Lower leg skin (tissue), 4 donors: ENCODE data around the gene STING1. TPM values are rescaled to one million over a fixed set of nuclear protein-coding genes. Genes with fewer than 3 reads are reported as not detected.

Experiments used
- DNase-seq, 2 donors: peaks; one replicate each; pipeline ENCODE4 v3.0.0-alpha.2; 2019; ENCODE audit warnings: low spot score in 2 of 2
- H3K4me3 ChIP-seq: fragments of 200-600 bp; sonication (generic); 2 replicates; pipeline ENCODE4 v1.5.1; 2017; ENCODE audit warnings: mild to moderate bottlenecking, low read depth; ENCODE audit not compliant: poor library complexity, severe bottlenecking
- POLR2A ChIP-seq, 2 donors: fragments of 450-650 bp; IDR thresholded peaks; one replicate each; pipeline ENCODE4 v1.6.1; 2016 to 2017; ENCODE audit warnings: antibody characterized with exemption in 2 of 2, mild to moderate bottlenecking in 1 of 2, moderate library complexity in 1 of 2
- WGBS, 2 donors: methylation state at CpG; one replicate each; pipeline ENCODE4 v1.1.5; 2018; 5-methylcytosine and 5-hydroxymethylcytosine counted together
- intact Hi-C: fragments of 100-400 bp; cut with DNase I; formaldehyde crosslinking; loops from one replicate; pipeline ENCODE4 v1.15.0; 2023; ENCODE audit warnings: low total_unique reads
- total RNA-seq, 4 donors: library from RNA; depleted of rRNA; stranded (reverse); fragments of >200 nt; gene quantifications; one replicate each; pipeline ENCODE4 v1.1.0, GENCODE V29; 2016
- TF ChIP-seq, protein P1 (sequence below), 3 donors: fragments of 450-650 bp; IDR thresholded peaks; one replicate each; pipeline ENCODE4 v1.5.1; 2016; ENCODE audit warnings: antibody characterized with exemption in 3 of 3, mild to moderate bottlenecking in 3 of 3, moderate library complexity in 2 of 3

The STING1 gene
- total RNA-seq, 4 donors from 2014 or later = 5.8 to 28.2 (median 11.0) TPM

DNA sequence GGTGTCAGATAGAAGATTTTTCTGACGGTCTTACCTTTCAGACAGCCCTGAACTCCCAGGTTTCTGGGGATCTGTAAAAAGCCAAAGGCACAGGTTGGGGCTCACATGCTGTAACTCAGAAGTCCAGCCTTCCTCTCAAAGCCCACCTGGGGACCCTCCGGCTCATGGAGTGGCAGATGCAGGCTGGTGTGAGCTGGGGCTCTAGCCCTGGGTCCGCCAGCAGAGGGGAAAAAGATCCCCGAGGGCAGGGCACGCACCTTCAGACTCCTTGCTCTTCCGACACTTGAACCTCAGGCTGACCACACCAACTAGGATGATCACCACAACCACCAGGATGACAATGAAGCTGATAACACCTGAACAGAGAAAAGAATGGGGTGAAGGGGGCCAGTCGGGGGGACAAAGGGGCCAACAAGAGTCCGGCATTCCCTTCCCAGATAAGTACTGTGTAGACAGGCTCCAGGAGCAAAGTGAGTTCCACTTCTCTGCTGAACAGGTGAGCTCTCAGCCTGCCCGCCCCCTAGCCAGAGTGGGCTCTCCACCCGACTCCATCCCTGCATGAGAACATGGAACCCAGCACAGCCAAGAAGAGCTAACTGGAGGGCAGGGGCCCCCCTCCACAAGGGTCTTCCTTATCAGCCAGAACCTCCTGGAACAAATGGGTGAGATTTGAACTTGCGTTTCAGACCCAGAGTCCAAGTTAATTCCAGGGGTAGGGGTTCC, 27.8 kb downstream of the STING1 start:
- WGBS, 2 donors = 89 to 94% methylated on average over 10 to 11 of the region's 11 CpGs
- TF ChIP-seq, protein P1, sequence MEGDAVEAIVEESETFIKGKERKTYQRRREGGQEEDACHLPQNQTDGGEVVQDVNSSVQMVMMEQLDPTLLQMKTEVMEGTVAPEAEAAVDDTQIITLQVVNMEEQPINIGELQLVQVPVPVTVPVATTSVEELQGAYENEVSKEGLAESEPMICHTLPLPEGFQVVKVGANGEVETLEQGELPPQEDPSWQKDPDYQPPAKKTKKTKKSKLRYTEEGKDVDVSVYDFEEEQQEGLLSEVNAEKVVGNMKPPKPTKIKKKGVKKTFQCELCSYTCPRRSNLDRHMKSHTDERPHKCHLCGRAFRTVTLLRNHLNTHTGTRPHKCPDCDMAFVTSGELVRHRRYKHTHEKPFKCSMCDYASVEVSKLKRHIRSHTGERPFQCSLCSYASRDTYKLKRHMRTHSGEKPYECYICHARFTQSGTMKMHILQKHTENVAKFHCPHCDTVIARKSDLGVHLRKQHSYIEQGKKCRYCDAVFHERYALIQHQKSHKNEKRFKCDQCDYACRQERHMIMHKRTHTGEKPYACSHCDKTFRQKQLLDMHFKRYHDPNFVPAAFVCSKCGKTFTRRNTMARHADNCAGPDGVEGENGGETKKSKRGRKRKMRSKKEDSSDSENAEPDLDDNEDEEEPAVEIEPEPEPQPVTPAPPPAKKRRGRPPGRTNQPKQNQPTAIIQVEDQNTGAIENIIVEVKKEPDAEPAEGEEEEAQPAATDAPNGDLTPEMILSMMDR (IDR thresholded peaks at IDR 0.05) = no peak
- no peak for TF ChIP-seq POLR2A (IDR thresholded peaks at IDR 0.05)
- DNase-seq = no peak
- intact Hi-C loops = no loop called here
- H3K4me3 ChIP-seq = no peak overlapping the region

DNA sequence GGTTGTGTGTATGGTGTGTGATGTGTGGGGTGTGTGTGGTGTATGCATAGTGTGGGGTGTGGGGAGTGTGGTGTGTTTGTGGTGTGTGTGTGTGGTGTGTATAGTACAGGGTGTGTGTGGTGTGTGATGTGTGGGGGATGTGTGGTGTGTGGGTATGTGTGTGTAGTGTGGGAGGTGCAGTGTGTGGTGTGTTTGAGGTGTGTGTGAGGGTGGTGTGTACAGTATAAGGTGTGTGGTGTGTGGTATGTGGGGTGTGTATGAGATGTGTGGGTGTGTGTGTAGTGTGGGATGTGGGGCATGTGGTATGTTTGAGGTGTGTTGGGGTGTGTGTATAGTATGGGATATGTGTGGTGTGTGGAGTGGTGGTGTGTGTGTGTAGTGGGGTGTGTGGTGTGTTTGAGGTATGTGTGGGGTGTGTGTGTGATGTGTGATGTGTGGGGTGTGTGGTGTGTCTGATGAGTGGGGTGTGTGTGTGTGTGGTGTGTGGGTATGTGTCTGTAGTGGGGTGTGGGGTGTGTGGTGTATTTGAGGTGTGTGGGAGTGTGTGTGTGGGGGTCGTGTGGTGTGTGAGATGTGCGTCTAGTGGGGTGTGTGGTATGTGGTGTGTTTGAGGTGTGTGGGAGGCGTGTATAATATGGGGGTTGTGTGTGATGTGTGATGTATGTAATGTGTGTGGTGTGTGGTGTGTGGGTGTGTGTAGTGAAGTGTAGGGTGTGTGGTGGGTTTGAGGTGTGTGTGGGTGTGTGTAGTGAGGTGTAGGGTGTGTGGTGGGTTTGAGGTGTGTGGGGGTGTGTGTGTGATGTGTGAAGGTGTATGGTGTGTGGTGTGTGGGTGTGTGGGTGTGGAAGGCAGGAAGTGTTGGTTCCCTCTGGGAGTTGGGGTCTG, 28.6 kb downstream of the STING1 start:
- H3K4me3 ChIP-seq = no peak overlapping the region
- DNase-seq = no peak
- TF ChIP-seq POLR2A (IDR thresholded peaks at IDR 0.05) = no peak
- TF ChIP-seq, protein P1 (IDR thresholded peaks at IDR 0.05) = no peak
- intact Hi-C loops = no loop called here
- 70 to 82% methylated on average over 3 of the region's 3 CpGs for WGBS, 2 donors

DNA sequence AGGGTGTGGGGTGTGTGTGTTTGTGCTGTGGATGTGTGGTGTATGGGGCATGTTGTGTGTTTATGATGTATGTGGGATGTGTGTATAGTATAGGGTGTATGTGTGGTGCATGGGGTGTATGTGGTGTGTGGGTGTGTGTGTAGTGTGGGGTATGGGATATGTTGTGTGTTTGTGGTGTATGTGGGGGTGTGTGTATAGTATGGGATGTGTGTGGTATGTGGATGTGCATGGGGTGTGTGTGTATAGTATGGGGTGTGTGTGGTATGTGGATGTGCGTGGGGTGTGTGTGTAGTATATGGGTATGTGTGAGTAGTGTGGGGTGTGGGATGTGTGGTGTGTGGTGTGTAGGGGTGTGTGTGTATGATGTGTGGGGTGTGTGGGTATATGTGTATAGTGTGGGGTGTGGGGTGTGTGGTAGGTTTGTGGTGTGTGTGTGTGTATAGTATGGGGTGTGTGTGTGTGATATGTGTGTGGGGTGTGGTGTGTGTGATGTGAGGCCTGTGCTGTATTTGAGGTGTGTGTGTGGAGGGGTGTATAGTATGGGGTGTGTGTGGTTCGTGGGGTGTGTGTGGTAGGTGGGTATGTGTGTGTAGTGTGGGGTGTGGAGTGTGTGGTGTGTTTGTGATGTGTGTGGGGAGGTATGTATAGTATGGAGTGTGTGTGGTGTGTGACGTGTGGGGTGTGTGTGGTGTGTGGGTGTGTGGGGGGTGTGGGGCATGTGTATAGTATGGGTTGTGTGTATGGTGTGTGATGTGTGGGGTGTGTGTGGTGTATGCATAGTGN, 30.5 kb downstream of the STING1 start:
- 79 to 85% methylated on average over 3 of the region's 3 CpGs for WGBS, 2 donors
- DNase-seq = no peak
- intact Hi-C loops = no loop called here
- H3K4me3 ChIP-seq = no peak overlapping the region
- no peak for TF ChIP-seq POLR2A (IDR thresholded peaks at IDR 0.05)
- TF ChIP-seq, protein P1 (IDR thresholded peaks at IDR 0.05) = no peak

DNA sequence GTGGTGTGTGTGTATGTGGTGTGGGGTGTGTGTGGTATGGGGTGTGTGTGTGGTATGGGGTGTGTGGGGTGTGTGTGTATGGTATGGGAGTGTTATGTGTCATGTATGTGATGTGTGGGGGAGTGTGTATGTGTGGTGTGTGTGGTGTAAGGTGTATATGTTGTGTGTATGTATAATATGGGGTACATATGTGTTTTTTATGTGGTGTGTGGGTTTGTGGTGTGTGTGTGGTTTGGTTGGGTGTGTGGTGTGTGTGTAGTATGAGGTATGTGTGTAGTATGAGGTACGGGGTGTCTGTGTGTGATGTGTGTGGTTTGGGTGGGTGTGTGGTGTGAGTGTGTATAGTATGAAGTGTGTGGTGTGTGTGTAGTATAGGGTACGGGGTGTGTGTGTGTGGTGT, 31.4 kb downstream of the STING1 start:
- intact Hi-C loops = no loop called here
- 86 to 89% methylated on average over 2 of the region's 2 CpGs for WGBS, 2 donors
- no peak overlapping the region for H3K4me3 ChIP-seq
- DNase-seq = no peak
- TF ChIP-seq, protein P1 (IDR thresholded peaks at IDR 0.05) = no peak
- TF ChIP-seq POLR2A (IDR thresholded peaks at IDR 0.05) = no peak

DNA sequence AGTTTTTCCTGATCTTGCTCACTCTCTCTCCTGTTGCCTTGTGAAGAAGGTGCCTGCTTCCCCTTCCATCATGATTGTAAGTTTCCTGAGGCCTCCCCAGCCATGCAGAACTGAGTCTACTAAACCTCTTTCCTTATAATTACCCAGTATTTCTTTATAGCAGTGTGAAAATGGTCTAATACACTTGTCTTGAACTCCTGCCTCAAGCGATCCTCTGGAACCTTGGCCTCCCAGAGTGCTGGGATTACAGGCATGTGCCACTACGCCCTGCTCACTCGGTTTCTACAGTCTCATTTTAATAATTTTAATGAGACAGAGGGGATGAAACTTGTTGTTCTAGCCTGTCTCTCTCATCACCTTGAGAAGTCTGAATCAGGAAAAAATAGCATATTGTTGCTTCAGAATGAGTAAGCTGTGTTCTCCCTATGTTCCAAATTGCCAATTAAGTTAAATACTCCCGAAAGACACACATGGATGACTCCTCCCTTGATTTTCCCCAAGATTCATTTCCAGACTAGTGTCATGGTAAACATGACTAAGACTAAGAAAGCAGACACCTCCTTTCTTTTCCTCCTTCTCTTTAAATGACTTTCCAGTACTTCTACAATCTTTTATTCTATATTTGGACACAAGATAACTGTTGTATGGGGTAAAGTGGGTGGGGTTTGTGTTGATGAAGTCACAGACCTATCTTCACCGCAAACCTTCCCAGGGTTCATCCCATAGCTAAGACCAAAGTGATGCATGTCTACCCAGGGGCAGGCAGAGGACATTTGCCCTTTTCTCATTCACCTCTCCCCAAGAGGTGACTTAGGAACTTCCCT, 35.4 kb downstream of the STING1 start:
- DNase-seq = no peak
- 50 to 54% methylated on average over 5 of the region's 5 CpGs for WGBS, 2 donors
- H3K4me3 ChIP-seq = no peak overlapping the region
- TF ChIP-seq, protein P1 (IDR thresholded peaks at IDR 0.05) = no peak
- no peak for TF ChIP-seq POLR2A (IDR thresholded peaks at IDR 0.05)
- intact Hi-C loops = no loop called here
